Activated CD8-positive, alpha-beta T cell treated with anti-CD3 and anti-CD28 coated beads for 36 hours (primary cell): ENCODE results near the gene SOX2. TPM values are rescaled to one million over a fixed set of nuclear protein-coding genes. Genes with fewer than 3 reads are reported as not detected.

Experiments used
- ATAC-seq: fragments of 200-7000 bp; cut with Tn5 transposase; one replicate; pipeline ENCODE4 v1.10.0; 2021; ENCODE audit warnings: mild to moderate bottlenecking, moderate library complexity
- CTCF ChIA-PET: fragments of 350-600 bp; sonication (Branson Sonifier 250); formaldehyde crosslinking; loops from one replicate; lab custom pipeline; 2021; ENCODE audit warnings: antibody characterized with exemption; lab: Charles Lee
- POLR2A ChIA-PET: fragments of 350-600 bp; sonication (Branson Sonifier 250); formaldehyde crosslinking; loops from one replicate; lab custom pipeline; 2021; ENCODE audit warnings: antibody characterized with exemption; lab: Charles Lee
- DNase-seq: peaks from one replicate; pipeline ENCODE4 v3.0.0-alpha.2; 2020
- H3K27ac Mint-ChIP-seq: one replicate; pipeline ENCODE4 v1.8.0; 2021; ENCODE audit warnings: mild to moderate bottlenecking, mixed read lengths
- H3K27me3 Mint-ChIP-seq: one replicate; pipeline ENCODE4 v1.8.0; 2021; ENCODE audit warnings: mixed read lengths
- H3K36me3 Mint-ChIP-seq: one replicate; pipeline ENCODE4 v1.8.0; 2021; ENCODE audit warnings: low read depth, mixed read lengths
- H3K4me1 Mint-ChIP-seq: one replicate; pipeline ENCODE4 v1.8.0; 2021; ENCODE audit warnings: low read depth, mixed read lengths
- H3K4me3 Mint-ChIP-seq: one replicate; pipeline ENCODE4 v1.8.0; 2021; ENCODE audit warnings: mild to moderate bottlenecking, moderate library complexity, mixed read lengths
- H3K9me3 Mint-ChIP-seq: one replicate; pipeline ENCODE4 v1.8.0; 2021; ENCODE audit warnings: mixed read lengths
- intact Hi-C: fragments of 100-400 bp; cut with micrococcal nuclease; formaldehyde crosslinking; loops from one replicate; pipeline ENCODE4 v1.10.0; 2022
- total RNA-seq, 2 experiments: library from RNA; stranded (reverse); gene quantifications; one replicate each; pipeline ENCODE4 v1.2.3, GENCODE V29; 2021
- TF ChIP-seq, protein P1 (sequence below): fragments of 200-600 bp; IDR thresholded peaks from one replicate; pipeline ENCODE4 v1.8.0; 2022; ENCODE audit warnings: antibody characterized with exemption, mild to moderate bottlenecking

SOX2 gene
- total RNA-seq, 2 experiments from 2014 or later = not detected

DNA sequence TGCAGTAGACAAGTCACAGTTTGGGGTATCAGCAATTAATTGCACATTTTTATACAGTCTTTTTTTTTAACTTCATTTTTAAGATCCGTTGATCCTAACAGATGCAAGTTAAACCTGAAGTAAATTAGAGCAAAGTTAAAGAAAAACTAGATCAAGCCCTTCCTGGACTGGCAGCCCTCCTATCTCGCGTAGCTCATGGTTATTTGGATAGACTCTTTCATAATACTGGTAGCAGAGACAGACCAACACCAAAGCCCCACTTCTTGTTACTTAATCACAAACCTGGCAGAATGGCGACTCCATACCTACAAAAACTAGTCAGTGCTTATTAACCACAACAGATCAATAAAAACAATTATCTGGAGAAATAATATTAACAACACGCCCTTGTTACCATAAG is 26.8 kb downstream of the SOX2 start:
- no peaks in the 10 kb centered on the region for H3K36me3 Mint-ChIP-seq
- no peak overlapping the region for H3K4me3 Mint-ChIP-seq
- H3K9me3 Mint-ChIP-seq = no peaks in the 10 kb centered on the region
- intact Hi-C loops = no loop called here
- H3K4me1 Mint-ChIP-seq = no peaks in the 10 kb centered on the region
- TF ChIP-seq, protein P1, sequence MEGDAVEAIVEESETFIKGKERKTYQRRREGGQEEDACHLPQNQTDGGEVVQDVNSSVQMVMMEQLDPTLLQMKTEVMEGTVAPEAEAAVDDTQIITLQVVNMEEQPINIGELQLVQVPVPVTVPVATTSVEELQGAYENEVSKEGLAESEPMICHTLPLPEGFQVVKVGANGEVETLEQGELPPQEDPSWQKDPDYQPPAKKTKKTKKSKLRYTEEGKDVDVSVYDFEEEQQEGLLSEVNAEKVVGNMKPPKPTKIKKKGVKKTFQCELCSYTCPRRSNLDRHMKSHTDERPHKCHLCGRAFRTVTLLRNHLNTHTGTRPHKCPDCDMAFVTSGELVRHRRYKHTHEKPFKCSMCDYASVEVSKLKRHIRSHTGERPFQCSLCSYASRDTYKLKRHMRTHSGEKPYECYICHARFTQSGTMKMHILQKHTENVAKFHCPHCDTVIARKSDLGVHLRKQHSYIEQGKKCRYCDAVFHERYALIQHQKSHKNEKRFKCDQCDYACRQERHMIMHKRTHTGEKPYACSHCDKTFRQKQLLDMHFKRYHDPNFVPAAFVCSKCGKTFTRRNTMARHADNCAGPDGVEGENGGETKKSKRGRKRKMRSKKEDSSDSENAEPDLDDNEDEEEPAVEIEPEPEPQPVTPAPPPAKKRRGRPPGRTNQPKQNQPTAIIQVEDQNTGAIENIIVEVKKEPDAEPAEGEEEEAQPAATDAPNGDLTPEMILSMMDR = no peak
- peaks cover 7% of the 10 kb centered on the region for H3K27me3 Mint-ChIP-seq
- H3K27ac Mint-ChIP-seq = no peak overlapping the region
- ATAC-seq (no peak), DNase-seq (no peak)
- ChIA-PET POLR2A (no interaction called here), CTCF (no interaction called here)

DNA sequence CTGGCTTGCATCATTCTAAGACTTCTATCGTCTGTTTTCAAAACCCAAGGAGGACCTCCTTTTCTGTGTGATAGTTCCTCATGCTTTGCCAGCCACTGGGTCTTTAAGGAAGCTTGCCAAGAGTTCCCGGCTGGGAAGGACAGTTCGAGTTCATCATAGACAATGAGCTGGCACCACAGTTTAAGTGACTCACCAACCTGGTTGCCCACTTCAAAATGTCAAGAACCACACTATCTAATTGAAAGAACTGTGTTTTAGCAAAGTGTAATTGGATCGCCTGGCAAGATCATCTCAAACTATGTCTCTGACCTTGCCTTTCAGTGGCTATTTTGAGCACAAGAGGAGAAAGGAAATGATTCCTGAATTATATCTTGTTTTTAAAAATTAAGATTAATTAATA is 27.9 kb downstream of the SOX2 start:
- no peaks in the 10 kb centered on the region for H3K9me3 Mint-ChIP-seq
- H3K36me3 Mint-ChIP-seq = no peaks in the 10 kb centered on the region
- ChIA-PET POLR2A (no interaction called here), CTCF (no interaction called here)
- H3K4me1 Mint-ChIP-seq = no peaks in the 10 kb centered on the region
- intact Hi-C loops = no loop called here
- H3K27ac Mint-ChIP-seq = no peak overlapping the region
- DNase-seq = no peak
- H3K4me3 Mint-ChIP-seq = no peak overlapping the region
- TF ChIP-seq, protein P1 = no peak
- peaks cover 3% of the 10 kb centered on the region for H3K27me3 Mint-ChIP-seq
- no peak for ATAC-seq

DNA sequence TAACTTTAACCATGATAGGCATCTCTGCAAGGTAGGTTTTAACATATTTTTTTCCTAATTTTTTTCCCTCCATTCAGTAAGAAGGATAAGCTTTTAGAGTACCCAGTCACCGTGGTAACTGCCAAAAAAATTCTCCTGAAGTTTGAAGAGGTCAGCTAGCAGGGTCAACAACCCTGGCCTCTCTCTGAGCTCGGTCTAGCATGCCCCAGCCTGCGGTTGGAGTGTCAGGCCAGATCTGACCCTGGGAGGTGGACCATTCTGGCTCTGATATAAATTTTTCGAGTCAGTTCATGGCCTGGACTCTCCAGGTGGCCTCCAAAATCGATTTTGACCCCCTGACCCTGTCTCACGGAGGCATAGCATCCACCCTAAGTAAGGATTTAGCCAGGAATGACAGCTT is 29.7 kb downstream of the SOX2 start:
- ATAC-seq = no peak
- intact Hi-C loops = no loop called here
- Mint-ChIP-seq H3K27me3 (peaks cover 7% of the 10 kb centered on the region), H3K27ac (no peak overlapping the region), H3K4me3 (no peak overlapping the region), H3K36me3 (no peaks in the 10 kb centered on the region), H3K9me3 (no peaks in the 10 kb centered on the region), H3K4me1 (no peaks in the 10 kb centered on the region)
- TF ChIP-seq, protein P1 = no peak
- POLR2A ChIA-PET = no interaction called here
- CTCF ChIA-PET = no interaction called here
- DNase-seq = no peak

DNA sequence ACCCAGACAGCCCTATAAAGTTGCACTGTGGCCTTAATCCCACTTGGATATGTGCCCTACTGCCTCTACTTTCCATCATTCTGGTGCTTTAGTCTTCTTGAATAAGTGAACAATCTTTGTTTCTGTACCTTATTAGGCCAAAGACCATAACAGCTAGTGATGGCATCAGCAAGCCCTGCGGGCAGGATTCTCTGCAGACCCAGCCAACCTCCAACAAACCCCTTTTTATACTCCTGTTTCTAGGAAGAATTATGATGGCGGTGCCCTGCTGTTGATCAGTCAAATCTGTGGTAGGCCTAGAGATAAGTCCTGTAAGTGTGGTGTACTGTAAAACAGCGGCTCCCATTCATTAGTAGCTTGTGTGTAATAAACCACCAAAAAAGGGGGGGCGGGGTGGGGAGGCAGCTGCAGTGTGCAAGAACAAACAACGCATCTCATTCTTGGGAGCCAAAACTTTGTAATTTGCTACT is 40.5 kb downstream of the SOX2 start:
- CTCF ChIA-PET = no interaction called here
- intact Hi-C loops = no loop called here
- no peaks in the 10 kb centered on the region for H3K4me1 Mint-ChIP-seq
- ATAC-seq = no peak
- peaks cover 10% of the 10 kb centered on the region for H3K27me3 Mint-ChIP-seq
- TF ChIP-seq, protein P1 = no peak
- POLR2A ChIA-PET = no interaction called here
- no peak overlapping the region for H3K4me3 Mint-ChIP-seq
- DNase-seq = no peak
- no peaks in the 10 kb centered on the region for H3K36me3 Mint-ChIP-seq
- no peaks in the 10 kb centered on the region for H3K9me3 Mint-ChIP-seq
- H3K27ac Mint-ChIP-seq = no peak overlapping the region

DNA sequence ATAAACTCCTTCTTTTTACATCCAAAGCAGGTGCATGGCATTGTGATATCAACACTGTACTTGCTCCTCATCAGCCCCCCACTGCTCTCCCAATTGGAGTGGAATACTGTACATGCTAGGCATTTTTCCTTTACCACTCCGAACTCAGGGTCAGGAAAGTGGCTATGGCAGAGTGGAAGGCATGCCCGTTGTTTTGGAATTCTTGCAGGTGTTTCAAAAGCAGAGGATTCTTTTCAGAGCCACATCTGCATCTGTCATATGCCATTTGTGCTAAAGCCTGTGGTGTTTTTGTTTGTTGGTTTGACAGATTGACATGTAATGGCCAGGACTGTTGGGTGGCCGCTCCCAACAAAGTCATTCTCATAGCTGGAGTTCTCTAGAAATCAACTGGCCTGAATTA is 41.7 kb downstream of the SOX2 start:
- Mint-ChIP-seq H3K4me1 (no peaks in the 10 kb centered on the region), H3K36me3 (no peaks in the 10 kb centered on the region), H3K27me3 (peaks cover 10% of the 10 kb centered on the region), H3K9me3 (no peaks in the 10 kb centered on the region), H3K27ac (no peak overlapping the region), H3K4me3 (no peak overlapping the region)
- ChIA-PET POLR2A (no interaction called here), CTCF (no interaction called here)
- ATAC-seq = no peak
- no peak for DNase-seq
- intact Hi-C loops = no loop called here
- TF ChIP-seq, protein P1 = no peak
